Keratinocyte (primary cell): ENCODE data around the gene PDE11A. TPM values are rescaled to one million over a fixed set of nuclear protein-coding genes. Genes with fewer than 3 reads are reported as not detected.

Source experiments
- DNase-seq: peaks from one replicate; pipeline ENCODE4 v3.0.0-alpha.2; 2011; ENCODE audit warnings: low read depth, missing footprints, low spot score
- FAIRE-seq: peaks from 2 replicates; lab custom pipeline; 2011; peaks lifted over from hg19 to GRCh38; lab: Jason Lieb, UNC
- H2AFZ ChIP-seq: 2 replicates; pipeline ENCODE4 v1.6.0; 2012; ENCODE audit warnings: low read length, control low read depth, inconsistent platforms; ENCODE audit not compliant: control insufficient read depth
- H3K27ac ChIP-seq: 2 replicates; pipeline ENCODE4 v1.5.1; 2011; ENCODE audit warnings: low read length; ENCODE audit not compliant: control insufficient read depth, insufficient read depth
- H3K27me3 ChIP-seq: 3 replicates; pipeline ENCODE4 v1.6.0; 2011; ENCODE audit warnings: low read length; ENCODE audit not compliant: control insufficient read depth, insufficient read depth; ENCODE audit errors: extremely low read depth
- H3K36me3 ChIP-seq, 2 experiments: 2 replicates in 1 of 2; 3 replicates in 1 of 2; pipeline ENCODE4 v1.5.1; 2011; ENCODE audit warnings: low read length in 2 of 2, mild to moderate bottlenecking in 1 of 2; ENCODE audit not compliant: control insufficient read depth in 2 of 2, insufficient read depth in 2 of 2; ENCODE audit errors: extremely low read depth in 1 of 2
- H3K4me1 ChIP-seq: 3 replicates; pipeline ENCODE4 v1.5.1; 2011; ENCODE audit warnings: low read length; ENCODE audit not compliant: control insufficient read depth, insufficient read depth; ENCODE audit errors: extremely low read depth
- H3K4me2 ChIP-seq: 3 replicates; pipeline ENCODE4 v1.6.0; 2011; ENCODE audit warnings: low read depth, low read length; ENCODE audit not compliant: control insufficient read depth, insufficient read depth; ENCODE audit errors: extremely low read depth
- H3K4me3 ChIP-seq, 3 experiments: fragments of 200-600 bp in 1 of 3; sonication (generic) in 1 of 3; 2 replicates in 2 of 3; 3 replicates in 1 of 3; pipeline ENCODE4 v1.5.1; 2011 to 2016; ENCODE audit warnings: low read length in 3 of 3, mild to moderate bottlenecking in 3 of 3, control low read depth in 2 of 3, inconsistent platforms in 1 of 3, low read depth in 1 of 3, mixed read lengths in 1 of 3, mixed run types in 1 of 3, moderate library complexity in 1 of 3; ENCODE audit not compliant: control insufficient read depth in 2 of 3, insufficient read depth in 2 of 3; ENCODE audit errors: extremely low read depth in 1 of 3
- H3K79me2 ChIP-seq: 2 replicates; pipeline ENCODE4 v1.6.0; 2012; ENCODE audit warnings: low read length; ENCODE audit not compliant: control insufficient read depth, insufficient read depth
- H3K9ac ChIP-seq: 3 replicates; pipeline ENCODE4 v1.6.0; 2011; ENCODE audit warnings: low read length; ENCODE audit not compliant: control insufficient read depth, insufficient read depth; ENCODE audit errors: extremely low read depth
- H3K9me1 ChIP-seq: 3 replicates; pipeline ENCODE4 v1.6.0; 2011; ENCODE audit warnings: low read length; ENCODE audit not compliant: control insufficient read depth, insufficient read depth; ENCODE audit errors: extremely low read depth
- H3K9me3 ChIP-seq: 2 replicates; pipeline ENCODE4 v1.5.1; 2012; ENCODE audit warnings: low read depth, low read length; ENCODE audit not compliant: control insufficient read depth
- H4K20me1 ChIP-seq: 3 replicates; pipeline ENCODE4 v1.6.0; 2011; ENCODE audit warnings: low read length; ENCODE audit not compliant: control insufficient read depth, insufficient read depth; ENCODE audit errors: extremely low read depth
- CTCF ChIP-seq, 3 experiments: IDR thresholded peaks in 1 of 3; conservative IDR thresholded peaks in 1 of 3; optimal IDR thresholded peaks in 1 of 3; 2 replicates in 2 of 3; 3 replicates in 1 of 3; pipeline versions ENCODE3 to v1.5.1; 2011; ENCODE audit warnings: low read length in 3 of 3, mild to moderate bottlenecking in 3 of 3, moderate library complexity in 2 of 3, control low read depth in 1 of 3, inconsistent platforms in 1 of 3; ENCODE audit not compliant: insufficient read depth in 2 of 3; ENCODE audit errors: extremely low read depth in 1 of 3
- EZH2 ChIP-seq: IDR thresholded peaks from one replicate; pipeline ENCODE4 v1.6.1; 2012; ENCODE audit warnings: inconsistent platforms, mild to moderate bottlenecking, low read length, moderate library complexity
- dilution Hi-C: fragments of 300-500 bp; cut with MboI; formaldehyde crosslinking; loops from one replicate; pipeline ENCODE4 v1.7.0; 2020; ENCODE audit warnings: low sequenced_read_pairs; ENCODE audit not compliant: extremely low pct_ligation_motif_present
- polyA plus RNA-seq, 5 experiments: library from polyadenylated mRNA; depleted of rRNA in 3 of 5; stranded (reverse) in 3 of 5; stranded (forward) in 1 of 5; unstranded in 1 of 5; fragments of >200 nt; gene quantifications; 1 replicate in 1 of 5; 2 replicates in 3 of 5; 3 replicates in 1 of 5; pipeline versions ENCODE4 v1.2.1 to v1.2.3, GENCODE V29; 2011 to 2012; ENCODE audit warnings: missing spikeins in 2 of 5, low read depth in 1 of 5, low replicate concordance in 1 of 5

PDE11A gene
- polyA plus RNA-seq, 1 donor (not counting 4 experiments of a cell fraction or from before 2014, with no cell fraction given): 0.01 TPM

GRCh38 chr2:177616731-177617130 lies 455.8 kb downstream of the PDE11A start:
- H3K9ac ChIP-seq: no peak overlapping the region
- no peaks in the 10 kb centered on the region for H3K9me3 ChIP-seq
- H3K27me3 ChIP-seq: no peaks in the 10 kb centered on the region
- DNase-seq (no peak), FAIRE-seq (no peak)
- H3K36me3 ChIP-seq: no peaks in the 10 kb centered on the region
- H3K79me2 ChIP-seq: no peaks in the 10 kb centered on the region
- dilution Hi-C loops: no loop called here
- TF ChIP-seq EZH2 (no peak), CTCF (optimal IDR thresholded peaks at IDR 0.05 in 1 of 3, IDR thresholded peaks at IDR 0.05 in 1 of 3, conservative IDR thresholded peaks at IDR 0.05 in 1 of 3; ENCODE audit: extremely low read depth in 1 of 3, insufficient read depth in 2 of 3, low read length in 3 of 3) (no peak)
- no peak overlapping the region for H3K4me3 ChIP-seq
- H3K4me1 ChIP-seq: peaks cover 3% of the 10 kb centered on the region
- no peaks in the 10 kb centered on the region for H4K20me1 ChIP-seq
- H2AFZ ChIP-seq: no peak overlapping the region
- no peaks in the 10 kb centered on the region for H3K9me1 ChIP-seq
- H3K27ac ChIP-seq: no peak overlapping the region
- no peak overlapping the region for H3K4me2 ChIP-seq

DNA sequence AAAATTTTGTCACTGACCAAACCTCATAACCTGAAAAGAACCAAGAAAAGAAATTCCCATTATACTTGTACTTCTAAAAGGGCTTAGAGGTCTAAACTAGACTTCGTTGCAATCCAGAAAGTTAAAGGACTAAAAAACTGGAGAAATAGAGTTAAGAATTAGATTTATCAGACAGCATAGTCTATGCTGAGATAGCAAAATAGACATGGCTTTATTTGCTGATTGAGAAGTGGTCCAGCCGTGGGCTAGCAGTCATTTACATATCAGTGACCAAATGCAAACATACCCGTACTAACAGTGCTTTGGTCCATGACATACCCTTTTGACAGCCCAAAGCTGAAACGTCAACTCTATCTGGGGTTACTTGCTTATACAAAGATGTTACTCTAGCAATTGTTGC lies 456.5 kb downstream of the PDE11A start:
- dilution Hi-C loops: no loop called here
- no peak overlapping the region for H3K27ac ChIP-seq
- H3K9ac ChIP-seq: no peak overlapping the region
- no peak for TF ChIP-seq EZH2
- no peak for TF ChIP-seq CTCF (optimal IDR thresholded peaks at IDR 0.05 in 1 of 3, IDR thresholded peaks at IDR 0.05 in 1 of 3, conservative IDR thresholded peaks at IDR 0.05 in 1 of 3; ENCODE audit: extremely low read depth in 1 of 3, insufficient read depth in 2 of 3, low read length in 3 of 3)
- H3K27me3 ChIP-seq: no peaks in the 10 kb centered on the region
- no peaks in the 10 kb centered on the region for H3K36me3 ChIP-seq
- no peak overlapping the region for H3K4me3 ChIP-seq
- no peaks in the 10 kb centered on the region for H3K9me1 ChIP-seq
- no peaks in the 10 kb centered on the region for H4K20me1 ChIP-seq
- no peak overlapping the region for H3K4me2 ChIP-seq
- DNase-seq (no peak), FAIRE-seq (no peak)
- no peak overlapping the region for H2AFZ ChIP-seq
- no peaks in the 10 kb centered on the region for H3K79me2 ChIP-seq
- no peaks in the 10 kb centered on the region for H3K9me3 ChIP-seq
- peaks cover 3% of the 10 kb centered on the region for H3K4me1 ChIP-seq
